ENCODE data around the gene CES5A. TPM values are rescaled to one million over a fixed set of nuclear protein-coding genes. Genes with fewer than 3 reads are reported as not detected.

CES5A gene
- total RNA-seq: not detected in 2 replicates

GRCh38 chr16:55875273-55875672, at the start of gene CES5A:
TSS of gene CES5A (minus strand) at chr16:55875373. CDS start at chr16:55875221, 152 bp downstream.
- Histone ChIP-seq H3K36me3 (ENCODE audit: control insufficient read depth, insufficient read depth, low read length) (no peaks in the 10 kb centered on the region), H3K27me3 (ENCODE audit: control insufficient read depth, insufficient read depth, low read length) (no peaks in the 10 kb centered on the region), H3K4me3 (ENCODE audit: low read depth, low read length) (no peak within 1 kb of the TSS)
- FAIRE-seq (no peak), DNase-seq (ENCODE audit: low read depth) (no peak)
- no peak for TF ChIP-seq CTCF (IDR thresholded peaks at IDR 0.05; ENCODE audit: insufficient read depth, low read length, severe bottlenecking)

GRCh38 chr16:55922662-55923061, 47.5 kb upstream of the CES5A start:
- Histone ChIP-seq H3K36me3 (ENCODE audit: control insufficient read depth, insufficient read depth, low read length) (no peaks in the 10 kb centered on the region), H3K4me3 (ENCODE audit: low read depth, low read length) (no peak overlapping the region), H3K27me3 (ENCODE audit: control insufficient read depth, insufficient read depth, low read length) (no peaks in the 10 kb centered on the region)
- no peak for TF ChIP-seq CTCF (IDR thresholded peaks at IDR 0.05; ENCODE audit: insufficient read depth, low read length, severe bottlenecking)
- no peak for FAIRE-seq
- DNase-seq (ENCODE audit: low read depth): no peak

DNA sequence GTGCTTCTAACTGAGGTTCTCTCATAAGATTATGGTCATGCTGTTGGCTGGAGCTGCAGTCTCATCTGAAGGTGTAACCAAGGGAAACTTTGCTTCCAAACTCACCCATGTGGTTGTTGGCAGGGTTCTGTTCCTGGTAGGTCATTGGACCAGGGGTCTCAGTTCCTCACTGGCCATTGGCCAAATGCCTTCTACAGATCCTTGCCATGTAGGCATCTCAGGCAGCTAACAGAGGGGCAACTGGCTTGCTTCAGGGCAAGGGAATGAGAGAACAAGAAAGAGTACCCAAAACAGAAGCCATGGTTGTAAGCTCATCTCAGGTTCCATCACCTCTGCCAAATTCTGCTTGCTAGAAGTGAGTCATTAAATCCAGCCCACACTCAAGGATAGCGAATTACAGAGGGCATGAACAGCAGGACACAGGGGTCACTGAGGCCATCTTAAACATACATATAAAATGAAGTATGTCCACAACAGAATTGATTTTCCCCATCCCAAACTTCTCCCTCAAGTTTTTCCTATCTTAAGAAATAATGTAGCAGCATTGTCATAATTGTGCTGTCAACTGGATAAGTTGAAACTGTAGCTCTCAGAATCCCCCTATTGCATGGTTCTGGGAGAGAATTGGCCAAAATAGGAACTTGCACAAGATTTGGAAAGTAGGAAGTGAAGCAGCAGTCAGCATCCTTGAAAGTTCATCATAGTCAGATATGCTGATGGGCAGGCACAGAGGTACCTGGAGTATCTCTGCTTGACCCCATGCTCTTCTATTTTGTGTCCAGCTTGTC, 42.4 kb upstream of the CES5A start:
- no peak for FAIRE-seq
- H3K27me3 ChIP-seq (ENCODE audit: control insufficient read depth, insufficient read depth, low read length): no peaks in the 10 kb centered on the region
- TF ChIP-seq CTCF (IDR thresholded peaks at IDR 0.05; ENCODE audit: insufficient read depth, low read length, severe bottlenecking): no peak
- no peak for DNase-seq (ENCODE audit: low read depth)
- no peak overlapping the region for H3K4me3 ChIP-seq (ENCODE audit: low read depth, low read length)
- H3K36me3 ChIP-seq (ENCODE audit: control insufficient read depth, insufficient read depth, low read length): no peaks in the 10 kb centered on the region

- Histone ChIP-seq H3K27me3 (ENCODE audit: control insufficient read depth, insufficient read depth, low read length) (no peaks in the 10 kb centered on the region), H3K36me3 (ENCODE audit: control insufficient read depth, insufficient read depth, low read length) (no peaks in the 10 kb centered on the region), H3K4me3 (ENCODE audit: low read depth, low read length) (no peak overlapping the region)
- no peak for DNase-seq (ENCODE audit: low read depth)
- FAIRE-seq: no peak
- TF ChIP-seq CTCF (IDR thresholded peaks at IDR 0.05; ENCODE audit: insufficient read depth, low read length, severe bottlenecking): no peak
Observed at GRCh38 chr16:55915096-55915827, 40.1 kb upstream of the CES5A start.

DNA sequence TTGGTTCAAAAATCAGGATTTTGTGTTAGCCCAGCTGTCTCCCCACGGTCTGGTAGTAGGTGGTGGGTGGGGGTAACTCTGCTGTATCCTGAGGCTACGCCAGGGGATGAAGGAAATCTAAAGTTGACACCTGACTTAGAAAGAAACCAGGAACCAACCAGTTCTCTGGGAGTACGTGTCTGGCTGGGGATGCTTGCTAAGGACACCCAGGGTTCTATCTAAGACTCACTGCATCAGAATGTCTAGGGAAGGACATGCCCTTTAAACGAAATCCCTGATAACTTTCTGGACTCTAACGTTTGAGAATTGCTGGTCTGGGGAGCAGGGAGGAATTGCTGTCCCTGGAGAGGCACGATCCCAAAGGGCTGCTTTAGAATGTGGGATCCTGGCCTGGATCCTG, 39.2 kb upstream of the CES5A start:
- FAIRE-seq: no peak
- no peaks in the 10 kb centered on the region for H3K36me3 ChIP-seq (ENCODE audit: control insufficient read depth, insufficient read depth, low read length)
- H3K27me3 ChIP-seq (ENCODE audit: control insufficient read depth, insufficient read depth, low read length): no peaks in the 10 kb centered on the region
- no peak overlapping the region for H3K4me3 ChIP-seq (ENCODE audit: low read depth, low read length)
- TF ChIP-seq CTCF (IDR thresholded peaks at IDR 0.05; ENCODE audit: insufficient read depth, low read length, severe bottlenecking): no peak
- DNase-seq (ENCODE audit: low read depth): no peak

Data from bronchial epithelial cell (primary cell).